Esophagus squamous epithelium (tissue), 5 donors: ENCODE measurements around the gene TBX4. TPM values are rescaled to one million over a fixed set of nuclear protein-coding genes. Genes with fewer than 3 reads are reported as not detected.

Source experiments
- DNase-seq: peaks from one replicate; lab custom pipeline; 2025; lab: John Stamatoyannopoulos, UW
- H3K27ac ChIP-seq, 4 donors: fragments of 200-600 bp; sonication (generic); one replicate each; pipeline ENCODE4 v1.5.1; 2016 to 2019; ENCODE audit warnings: mild to moderate bottlenecking in 1 of 4
- H3K27me3 ChIP-seq, 4 donors: fragments of 200-600 bp; sonication (generic); 1 replicate in 3 of 4; 2 replicates in 1 of 4; pipeline versions ENCODE4 v1.5.1 to v1.6.0; 2017 to 2021; ENCODE audit warnings: antibody characterized with exemption in 1 of 4
- H3K36me3 ChIP-seq, 3 donors: fragments of 200-600 bp; sonication (generic); one replicate each; pipeline ENCODE4 v1.5.1; 2016 to 2019
- H3K4me1 ChIP-seq, 3 donors: fragments of 200-600 bp; sonication (generic); one replicate each; pipeline ENCODE4 v1.5.1; 2017 to 2019
- H3K4me3 ChIP-seq, 4 donors: fragments of 200-600 bp; sonication (generic); 1 replicate in 3 of 4; 2 replicates in 1 of 4; pipeline ENCODE4 v1.5.1; 2016 to 2019; ENCODE audit warnings: mild to moderate bottlenecking in 2 of 4, moderate library complexity in 1 of 4
- H3K9me3 ChIP-seq, 3 donors: fragments of 200-600 bp; sonication (generic); one replicate each; pipeline ENCODE4 v1.5.1; 2016 to 2019
- POLR2A ChIP-seq, 4 donors: fragments of 450-650 bp; IDR thresholded peaks; one replicate each; pipeline ENCODE4 v1.6.1; 2017; ENCODE audit warnings: antibody characterized with exemption in 4 of 4, mild to moderate bottlenecking in 4 of 4, moderate library complexity in 3 of 4
- WGBS, 2 donors: methylation state at CpG; one replicate each; pipeline ENCODE4 v1.1.5; 2018; 5-methylcytosine and 5-hydroxymethylcytosine counted together
- intact Hi-C: fragments of 100-400 bp; cut with DNase I; formaldehyde crosslinking; loops from one replicate; pipeline ENCODE4 v1.15.0; 2022
- total RNA-seq, 4 donors: library from RNA; depleted of rRNA; stranded (reverse); fragments of >200 nt; gene quantifications; one replicate each; pipeline ENCODE4 v1.1.0, GENCODE V29; 2016
- TF ChIP-seq, protein P1 (sequence below), 6 experiments: fragments of 450-650 bp in 4 of 6; fragments of 200-600 bp in 2 of 6; sonication (generic) in 2 of 6; IDR thresholded peaks; one replicate each; pipeline ENCODE4 v1.5.1; 2016 to 2019; ENCODE audit warnings: antibody characterized with exemption in 6 of 6, mild to moderate bottlenecking in 4 of 6, moderate library complexity in 4 of 6
- donor health status: DM: yes; HTN: yes; CAD: no.

The TBX4 gene
- total RNA-seq, result not detected

DNA sequence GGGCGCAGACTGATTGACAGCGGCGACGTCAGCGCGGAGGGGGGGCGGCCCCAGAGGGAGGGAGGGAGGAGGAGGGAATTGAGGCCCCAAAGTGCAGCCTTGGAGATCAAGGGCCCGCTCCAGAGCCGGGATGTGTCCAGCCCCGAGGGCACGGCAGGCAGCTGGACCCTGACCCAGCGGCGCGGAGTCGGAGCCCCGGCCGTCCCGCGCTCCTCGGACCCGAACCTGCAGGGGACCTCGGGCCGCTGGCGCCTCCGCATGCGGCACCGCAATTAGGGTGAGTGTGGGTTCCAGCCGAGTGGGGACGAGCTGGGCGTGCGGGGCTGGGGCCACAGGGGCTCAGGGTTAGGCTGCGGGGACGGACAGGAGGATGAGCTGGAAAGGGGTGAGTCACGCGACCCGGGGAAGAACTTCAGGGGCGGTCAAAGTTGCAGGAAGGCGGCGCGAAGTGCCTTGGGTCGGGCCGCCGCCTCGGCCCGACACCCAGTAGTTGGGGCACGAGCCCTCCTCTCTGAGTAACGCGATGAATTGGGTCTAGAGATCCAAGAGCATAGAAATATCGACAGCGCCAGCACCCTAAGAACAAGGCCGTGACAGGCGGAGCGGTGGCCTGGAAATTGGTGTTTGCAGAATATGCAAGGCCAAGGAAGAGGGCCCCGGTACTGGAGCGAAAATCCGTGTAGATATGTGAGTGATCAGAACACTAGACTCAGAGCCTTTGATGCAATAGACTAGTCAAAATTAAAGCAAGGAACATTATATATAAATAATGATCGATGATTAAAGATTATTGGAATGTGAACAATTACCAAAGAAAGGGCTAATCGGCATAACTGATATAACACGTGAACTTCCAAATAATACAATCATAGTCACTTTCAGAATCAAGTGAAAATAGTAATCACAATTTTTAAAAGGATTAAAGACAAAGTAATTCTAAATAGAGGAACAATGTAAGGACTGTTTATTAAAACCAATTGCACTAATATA, at the start of gene TBX4:
Gene TBX4 (plus strand): TSS at position 122 of the 990 bp plus-strand sequence. CDS start 4,069 bp downstream, outside the sequence.
- 30 to 31% methylated on average over 30 to 33 of the region's 59 CpGs for WGBS, 2 donors
- TF ChIP-seq, protein P1, sequence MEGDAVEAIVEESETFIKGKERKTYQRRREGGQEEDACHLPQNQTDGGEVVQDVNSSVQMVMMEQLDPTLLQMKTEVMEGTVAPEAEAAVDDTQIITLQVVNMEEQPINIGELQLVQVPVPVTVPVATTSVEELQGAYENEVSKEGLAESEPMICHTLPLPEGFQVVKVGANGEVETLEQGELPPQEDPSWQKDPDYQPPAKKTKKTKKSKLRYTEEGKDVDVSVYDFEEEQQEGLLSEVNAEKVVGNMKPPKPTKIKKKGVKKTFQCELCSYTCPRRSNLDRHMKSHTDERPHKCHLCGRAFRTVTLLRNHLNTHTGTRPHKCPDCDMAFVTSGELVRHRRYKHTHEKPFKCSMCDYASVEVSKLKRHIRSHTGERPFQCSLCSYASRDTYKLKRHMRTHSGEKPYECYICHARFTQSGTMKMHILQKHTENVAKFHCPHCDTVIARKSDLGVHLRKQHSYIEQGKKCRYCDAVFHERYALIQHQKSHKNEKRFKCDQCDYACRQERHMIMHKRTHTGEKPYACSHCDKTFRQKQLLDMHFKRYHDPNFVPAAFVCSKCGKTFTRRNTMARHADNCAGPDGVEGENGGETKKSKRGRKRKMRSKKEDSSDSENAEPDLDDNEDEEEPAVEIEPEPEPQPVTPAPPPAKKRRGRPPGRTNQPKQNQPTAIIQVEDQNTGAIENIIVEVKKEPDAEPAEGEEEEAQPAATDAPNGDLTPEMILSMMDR (IDR thresholded peaks at IDR 0.05), result no peak
- no peak for TF ChIP-seq POLR2A (IDR thresholded peaks at IDR 0.05)
- Histone ChIP-seq H3K36me3 (no peaks in the 10 kb centered on the region), H3K4me3 (peak within 1 kb of the TSS in 3 of 4 donors; percentile 11 to 63 (median 38)), H3K27me3 (peaks cover 22 to 99% (median 39%) of the 10 kb centered on the region in 4 donors), H3K9me3 (no peaks in the 10 kb centered on the region), H3K27ac (no peak within 1 kb of the TSS), H3K4me1 (peaks cover 13 to 37% (median 14%) of the 10 kb centered on the region in 3 donors)
- no peak for DNase-seq
- intact Hi-C loops, result no loop called here

DNA sequence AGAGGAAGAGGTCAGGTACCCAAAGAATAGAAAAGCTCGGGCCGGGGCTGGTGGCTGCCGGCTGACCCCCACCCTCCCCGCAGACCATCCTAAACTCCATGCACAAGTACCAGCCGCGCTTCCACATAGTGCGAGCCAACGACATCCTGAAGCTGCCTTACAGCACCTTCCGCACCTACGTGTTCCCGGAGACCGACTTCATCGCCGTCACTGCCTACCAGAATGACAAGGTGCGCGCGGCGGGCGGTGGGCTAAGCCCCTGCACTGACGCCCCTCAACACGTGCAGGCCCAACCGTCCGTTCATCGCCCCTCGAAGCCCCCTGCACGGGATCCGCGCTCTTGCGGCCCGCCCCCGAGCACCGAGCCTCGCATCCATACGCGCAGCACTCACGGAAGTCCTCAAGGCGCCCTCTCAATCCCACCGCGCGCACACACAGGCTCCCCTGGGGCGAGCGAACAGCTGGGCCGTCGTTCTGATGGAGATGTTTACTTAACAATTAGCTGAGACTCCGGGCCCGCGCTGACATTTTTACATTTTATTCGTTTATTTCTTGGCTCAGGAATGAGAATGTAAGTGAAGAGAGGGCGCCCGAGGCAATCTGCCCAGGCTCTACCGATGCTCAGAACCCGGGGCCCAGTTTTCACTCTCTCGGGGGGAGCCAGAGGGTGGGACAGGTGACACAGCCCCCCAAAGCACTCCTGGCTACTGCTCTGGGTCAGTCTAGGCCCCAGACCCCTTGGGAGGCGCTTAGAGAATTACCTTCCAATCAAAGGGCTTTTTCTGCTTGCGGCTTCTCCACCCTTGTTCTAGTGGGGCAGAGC, 49.0 kb upstream of the TBX4 start:
- 13 to 18% methylated on average over 28 to 42 of the region's 55 CpGs for WGBS, 2 donors
- Histone ChIP-seq H3K36me3 (peaks cover 0 to 14% (median 0%) of the 10 kb centered on the region in 3 donors), H3K9me3 (no peaks in the 10 kb centered on the region), H3K27me3 (peaks cover 33 to 100% (median 43%) of the 10 kb centered on the region in 4 donors), H3K4me3 (peak overlapping the region; percentile 38 to 81 (median 53)), H3K27ac (peak overlapping the region; percentile 79 to 91 (median 84)), H3K4me1 (peaks cover 39 to 94% (median 41%) of the 10 kb centered on the region in 3 donors)
- TF ChIP-seq, protein P1 (IDR thresholded peaks at IDR 0.05), result no peak
- no peak for TF ChIP-seq POLR2A (IDR thresholded peaks at IDR 0.05)
- intact Hi-C loops, result no loop called here
- no peak for DNase-seq

DNA sequence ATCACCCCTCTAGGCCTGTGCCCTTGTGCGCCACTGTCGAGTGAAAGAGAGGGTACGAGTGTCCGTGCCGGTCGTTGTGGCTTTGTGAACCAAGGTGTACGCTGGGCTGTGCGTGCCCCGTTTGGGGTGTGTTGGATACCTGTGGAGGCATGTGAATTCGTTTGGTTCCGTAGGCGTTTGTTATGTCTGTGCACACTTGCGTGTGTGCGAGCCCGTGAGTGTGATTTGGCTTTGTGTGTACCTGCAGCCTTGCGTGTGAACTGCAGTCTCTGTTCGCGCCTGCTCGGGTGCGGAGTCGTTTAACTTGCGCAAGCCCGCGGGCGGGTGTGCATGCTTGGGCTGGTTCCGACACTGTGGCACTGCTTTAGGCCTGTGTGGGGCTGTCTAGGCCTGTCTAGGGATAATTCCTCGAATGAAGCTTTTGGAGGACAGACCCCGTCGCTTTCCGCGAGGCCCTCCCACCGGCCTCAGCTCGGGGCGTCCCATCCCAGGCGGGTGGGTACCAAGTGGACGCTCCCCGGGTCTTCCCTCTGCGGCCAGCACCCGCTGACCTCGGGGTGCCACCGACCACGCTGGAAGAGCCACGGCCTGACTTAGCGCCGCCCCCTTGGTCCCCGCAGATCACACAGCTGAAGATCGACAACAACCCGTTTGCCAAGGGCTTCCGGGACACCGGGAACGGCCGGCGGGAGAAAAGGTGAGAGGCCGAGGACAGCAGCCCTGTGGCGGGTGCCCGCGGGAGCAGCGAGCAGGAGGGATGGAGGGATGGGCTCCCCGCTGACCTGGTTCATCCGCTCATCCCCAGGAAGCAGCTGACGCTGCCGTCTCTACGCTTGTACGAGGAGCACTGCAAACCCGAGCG, 48.2 kb upstream of the TBX4 start:
- 16 to 20% methylated on average over 2 to 13 of the region's 66 CpGs for WGBS, 2 donors
- Histone ChIP-seq H3K9me3 (no peaks in the 10 kb centered on the region), H3K36me3 (peaks cover 0 to 14% (median 0%) of the 10 kb centered on the region in 3 donors), H3K27ac (peak overlapping the region; percentile 79 to 91 (median 84)), H3K27me3 (peaks cover 26 to 100% (median 40%) of the 10 kb centered on the region in 4 donors), H3K4me3 (peak overlapping the region; percentile 38 to 81 (median 53)), H3K4me1 (peaks cover 38 to 94% (median 39%) of the 10 kb centered on the region in 3 donors)
- no peak for DNase-seq
- TF ChIP-seq, protein P1 (IDR thresholded peaks at IDR 0.05), result peak in 2 of 6 experiments; percentile 10 to 18
- TF ChIP-seq POLR2A (IDR thresholded peaks at IDR 0.05), result no peak
- intact Hi-C loops, result no loop called here

DNA sequence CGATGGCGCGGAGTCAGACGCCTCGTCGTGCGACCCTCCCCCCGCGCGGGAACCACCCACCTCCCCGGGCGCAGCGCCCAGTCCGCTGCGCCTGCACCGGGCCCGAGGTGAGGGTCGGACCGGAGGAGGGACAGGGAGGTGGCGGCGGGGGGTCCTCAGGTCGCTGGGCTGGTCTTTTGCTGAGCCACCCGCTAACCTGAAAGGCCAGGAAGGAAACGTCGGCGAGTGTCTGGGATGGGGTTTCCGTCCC, 47.6 kb upstream of the TBX4 start:
- Histone ChIP-seq H3K27me3 (peaks cover 21 to 100% (median 37%) of the 10 kb centered on the region in 4 donors), H3K4me1 (peaks cover 35 to 94% (median 37%) of the 10 kb centered on the region in 3 donors), H3K27ac (peak overlapping the region; percentile 79 to 91 (median 84)), H3K36me3 (peaks cover 0 to 14% (median 0%) of the 10 kb centered on the region in 3 donors), H3K9me3 (no peaks in the 10 kb centered on the region), H3K4me3 (peak overlapping the region; percentile 38 to 81 (median 53))
- intact Hi-C loops, result no loop called here
- no peak for DNase-seq
- no CpG with 5 or more reads among the region's 27 CpGs for WGBS, 2 donors
- TF ChIP-seq POLR2A (IDR thresholded peaks at IDR 0.05), result no peak
- TF ChIP-seq, protein P1 (IDR thresholded peaks at IDR 0.05), result no peak
